Measurements from ENCODE around the gene OXCT1. TPM values are rescaled to one million over a fixed set of nuclear protein-coding genes. Genes with fewer than 3 reads are reported as not detected.

Gene OXCT1
- total and polyA plus RNA-seq, 2 of the 8 experiments (the other 6 are each of a cell fraction or from before 2014, with no cell fraction given), result 10.1 to 28.2 TPM

- Histone ChIP-seq H2AK5ac (ENCODE audit: low read depth, low read length) (no peak overlapping the region), H3K27ac (ENCODE audit: low read depth, low read length) (no peak overlapping the region), H3K56ac (replicated peaks; ENCODE audit: insufficient read length, low read depth, low read length) (no peak overlapping the region), H2BK20ac (ENCODE audit: low read length) (no peak overlapping the region), H2BK5ac (ENCODE audit: low read depth, low read length) (no peak overlapping the region), H2AFZ (ENCODE audit: low read length) (no peak overlapping the region), H2BK15ac (ENCODE audit: low read length) (no peak overlapping the region), H2BK120ac (replicated peaks; ENCODE audit: low read depth, low read length) (no peak overlapping the region), H3K4me2 (ENCODE audit: insufficient read depth in 1 of 2, low read depth in 2 of 2, low read length in 2 of 2) (no peak overlapping the region), H4K20me1 (replicated peaks in 1 of 2; ENCODE audit: control insufficient read depth in 1 of 2, insufficient read depth in 2 of 2, low read length in 2 of 2) (no peaks in the 10 kb centered on the region), H3K27me3 (replicated peaks in 1 of 4; ENCODE audit: control insufficient read depth in 3 of 4, extremely low read depth in 1 of 4, insufficient read depth in 3 of 4, low read length in 3 of 4) (no peaks in the 10 kb centered on the region), H3K4ac (replicated peaks; ENCODE audit: insufficient read length, low read depth, low read length) (no peak overlapping the region), H3K23ac (ENCODE audit: insufficient read length) (no peak overlapping the region), H3K79me2 (ENCODE audit: control insufficient read depth in 1 of 2, insufficient read depth in 2 of 2, low read length in 2 of 2) (no peaks in the 10 kb centered on the region), H2BK12ac (ENCODE audit: low read depth, low read length) (no peak overlapping the region), H3K36me3 (ENCODE audit: control insufficient read depth in 2 of 4, insufficient read depth in 4 of 4, low read length in 3 of 4) (no peaks in the 10 kb centered on the region; a peak in 1 of 8 replicates), H3K9ac (replicated peaks in 1 of 4; ENCODE audit: extremely low read depth in 1 of 4, low read depth in 3 of 4, low read length in 3 of 4) (no peak overlapping the region), H3K4me3 (ENCODE audit: extremely low read depth in 1 of 4, insufficient read depth in 2 of 4, low read depth in 3 of 4, low read length in 4 of 4) (no peak overlapping the region), H3K4me1 (replicated peaks in 1 of 4; ENCODE audit: control insufficient read depth in 3 of 4, insufficient read depth in 4 of 4, low read length in 3 of 4) (no peaks in the 10 kb centered on the region), H3K23me2 (ENCODE audit: low read depth, low read length) (no peaks in the 10 kb centered on the region), H3K18ac (ENCODE audit: extremely low read depth, low read length) (no peak overlapping the region), H3K9me3 (ENCODE audit: insufficient read depth in 2 of 2, low read depth in 1 of 2, low read length in 1 of 2) (no peaks in the 10 kb centered on the region), H4K91ac (replicated peaks; ENCODE audit: insufficient read length, low read length) (no peak overlapping the region), H4K5ac (ENCODE audit: insufficient read length, low read depth, low read length) (no peak overlapping the region), H3K14ac (ENCODE audit: insufficient read length) (no peak overlapping the region), H3K79me1 (ENCODE audit: low read depth, low read length) (no peaks in the 10 kb centered on the region), H4K8ac (ENCODE audit: extremely low read depth, insufficient read depth, low read length) (no peak overlapping the region)
- ChIA-PET CTCF (ENCODE audit: partially characterized antibody) (interaction anchor here (1.5 kb wide), 1 partner anchor 9 kb away, joined by 4 read pairs; no protein-coding TSS in a partner anchor), POLR2A (ENCODE audit: partially characterized antibody) (no interaction called here)
- 93% methylated on average over 3 of the region's 3 CpGs; no CpG with 5 or more reads in 1 of the 2 experiments for WGBS, 2 experiments (ENCODE audit: extremely low coverage in 1 of 2, insufficient coverage in 1 of 2, insufficient read length in 1 of 2, insufficient replicate concordance in 2 of 2, low coverage in 1 of 2, low lambda C conversion rate in 2 of 2, missing lambda C conversion rate in 1 of 2)
- FAIRE-seq (no peak), DNase-seq (ENCODE audit: low read depth in 1 of 2, low spot score in 2 of 2) (no peak)
- TF ChIP-seq CEBPB (IDR thresholded peaks at IDR 0.05; ENCODE audit: low read depth, low read length), result 0 out of 2 replicates have a peak, but pooled peaks have one; percentile 3
- TF ChIP-seq SRF (IDR thresholded peaks at IDR 0.05; ENCODE audit: low read depth, low read length), result no peak
Measured at GRCh38 chr5:41808294-41808693, 61.9 kb downstream of the OXCT1 start.

Measured in H1 (cell line).